K562 (cell line): ENCODE data around the gene ABCF3. TPM values are rescaled to one million over a fixed set of nuclear protein-coding genes. Genes with fewer than 3 reads are reported as not detected.
"Not testable (repeated sequence)": the region's sequence is repeated elsewhere in the genome, so short reads cannot be mapped to it uniquely, and the experiment has no call there.

Experiments
- ATAC-seq: fragments of 200-7000 bp; cut with Tn5 transposase; 3 replicates; pipeline ENCODE4 v1.9.1; 2020; ENCODE audit warnings: moderate library complexity
- BruUV-seq: library from RNA; stranded (reverse); fragments of 400-500 nt; replicated peaks from 2 replicates; lab custom pipeline; 2021; lab: Mats Ljungman, UMichigan
- CTCF ChIA-PET: fragments of 300-600 bp; formaldehyde crosslinking; extraction: SDS; loops from one replicate; lab custom pipeline; 2021; ENCODE audit warnings: low intra/inter-chr PET ratio; lab: Yijun Ruan, JAX
- POLR2A ChIA-PET: fragments of 300-600, 350-650 bp; sonication (Branson Sonifier 250); formaldehyde crosslinking; extraction: SDS; loops from one replicate; lab custom pipeline; 2021; ENCODE audit warnings: antibody characterized with exemption, inconsistent platforms; lab: Yijun Ruan, JAX
- DNase-seq, 4 experiments: peaks; one replicate each; pipeline versions ENCODE4 v3.0.0 to v3.0.0-alpha.2; 2011 to 2018; ENCODE audit warnings: low spot score in 3 of 4, mixed read lengths in 3 of 4; ENCODE audit errors: extremely low read depth in 1 of 4
- FAIRE-seq: peaks from 2 replicates; lab custom pipeline; 2011; peaks lifted over from hg19 to GRCh38; lab: Jason Lieb, UNC
- H2AFZ ChIP-seq: 2 replicates; pipeline ENCODE4 v1.6.0; 2011; ENCODE audit warnings: low read depth, low read length, control low read depth, inconsistent platforms
- H3K27ac ChIP-seq: fragments of 200-600 bp; 3 replicates; pipeline ENCODE4 v1.8.0; 2011; ENCODE audit warnings: low read depth, mild to moderate bottlenecking, control low read depth, inconsistent platforms, low read length, moderate library complexity, mixed read lengths; ENCODE audit errors: extremely low read depth
- H3K27me3 ChIP-seq, 2 experiments: fragments of 300-600 bp in 1 of 2; 2 replicates in 1 of 2; 3 replicates in 1 of 2; pipeline versions ENCODE4 v1.6.0 to v1.8.0; 2011; ENCODE audit warnings: inconsistent platforms in 2 of 2, low read length in 2 of 2, mild to moderate bottlenecking in 1 of 2, mixed read lengths in 1 of 2, moderate library complexity in 1 of 2; ENCODE audit not compliant: control insufficient read depth in 2 of 2, insufficient read depth in 2 of 2
- H3K36me3 ChIP-seq: fragments of 300-600 bp; 3 replicates; pipeline ENCODE4 v1.8.0; 2011; ENCODE audit warnings: mild to moderate bottlenecking, low read length, inconsistent platforms; ENCODE audit not compliant: control insufficient read depth, insufficient read depth
- H3K4me1 ChIP-seq, 2 experiments: fragments of 200-600 bp in 1 of 2; replicated peaks in 1 of 2; 2 replicates in 1 of 2; 3 replicates in 1 of 2; pipeline versions ENCODE4 v1.5.1 to v1.8.0; 2011; ENCODE audit warnings: inconsistent platforms in 2 of 2, low read length in 2 of 2, mild to moderate bottlenecking in 1 of 2, mixed read lengths in 1 of 2, moderate library complexity in 1 of 2; ENCODE audit not compliant: control insufficient read depth in 2 of 2, insufficient read depth in 2 of 2
- H3K4me2 ChIP-seq: 2 replicates; pipeline ENCODE4 v1.6.1; 2011; ENCODE audit warnings: low read length, control low read depth, inconsistent platforms, mixed read lengths; ENCODE audit not compliant: insufficient read depth
- H3K4me3 ChIP-seq: fragments of 200-600 bp; sonication (generic), shearing (Covaris generic); 2 replicates; pipeline ENCODE4 v1.5.1; 2016; ENCODE audit warnings: control low read depth, inconsistent platforms
- H3K79me2 ChIP-seq: fragments of 200-600 bp; 3 replicates; pipeline ENCODE4 v1.8.0; 2011; ENCODE audit warnings: low read length, inconsistent platforms; ENCODE audit not compliant: control insufficient read depth, insufficient read depth
- H3K9ac ChIP-seq, 2 experiments: 2 replicates each; pipeline versions ENCODE4 v1.6.0 to v1.6.1; 2011; ENCODE audit warnings: low read depth in 2 of 2, low read length in 2 of 2, control low read depth in 1 of 2, inconsistent platforms in 1 of 2, mild to moderate bottlenecking in 1 of 2, mixed read lengths in 1 of 2; ENCODE audit not compliant: insufficient read depth in 1 of 2
- H3K9me1 ChIP-seq: one replicate; pipeline ENCODE4 v1.6.0; 2011; ENCODE audit warnings: inconsistent platforms, mild to moderate bottlenecking, low read length, moderate library complexity; ENCODE audit not compliant: control insufficient read depth, insufficient read depth
- H3K9me3 ChIP-seq: replicated peaks from 2 replicates; pipeline ENCODE4 v1.5.1; 2011; ENCODE audit warnings: low read depth, low read length, inconsistent platforms; ENCODE audit not compliant: control insufficient read depth, insufficient read depth
- H4K20me1 ChIP-seq: replicated peaks from 2 replicates; pipeline ENCODE4 v1.6.1; 2011; ENCODE audit warnings: low read length, inconsistent platforms, mixed read lengths; ENCODE audit not compliant: control insufficient read depth, insufficient read depth
- EZH2 ChIP-seq: IDR thresholded peaks from 2 replicates; pipeline ENCODE4 v1.6.1; 2012; ENCODE audit warnings: low read depth, mild to moderate bottlenecking, inconsistent platforms, low read length, borderline replicate concordance
- POLR2A ChIP-seq: fragments of 450-650 bp; conservative IDR thresholded peaks from 2 replicates; pipeline ENCODE4 v1.6.1; 2016
- POLR2H ChIP-seq: IDR thresholded peaks from 2 replicates; pipeline ENCODE4 v1.6.1; 2016; ENCODE audit warnings: missing genetic modification characterization, low read depth, mild to moderate bottlenecking, control low read depth, missing compliant biosample characterization, moderate library complexity
- TOE1 ChIP-seq, 2 experiments: fragments of 450-650 bp in 1 of 2; sonication (generic) in 1 of 2; formaldehyde crosslinking in 1 of 2; IDR thresholded peaks; 2 replicates each; pipeline versions ENCODE4 v1.7.1 to v1.8.0; 2016 to 2022; ENCODE audit warnings: borderline replicate concordance in 2 of 2, mild to moderate bottlenecking in 2 of 2, antibody characterized with exemption in 1 of 2, inconsistent platforms in 1 of 2, low read depth in 1 of 2, missing genetic modification reagents in 1 of 2, moderate library complexity in 1 of 2
- ZNF3 ChIP-seq: fragments of 250-450 bp; sonication (Bioruptor Pico); IDR thresholded peaks from 2 replicates; pipeline ENCODE4 v1.5.0; 2021; ENCODE audit warnings: mild to moderate bottlenecking, moderate library complexity
- ZNF707 ChIP-seq: fragments of 250-450 bp; sonication (Bioruptor Pico); conservative IDR thresholded peaks from 2 replicates; pipeline ENCODE4 v1.8.0; 2022; ENCODE audit warnings: inconsistent platforms, mild to moderate bottlenecking, moderate library complexity
- WGBS: fragments of 100-300 bp; shearing (Covaris generic); methylation state at CpG from one replicate; pipeline ENCODE4 v1.1.6; 2016; ENCODE audit warnings: low coverage, mixed read lengths; ENCODE audit not compliant: insufficient coverage; ENCODE audit errors: missing lambda C conversion rate; 5-methylcytosine and 5-hydroxymethylcytosine counted together
- in situ Hi-C: fragments of 300-500 bp; cut with MboI; formaldehyde crosslinking; loops from 4 replicates; pipeline ENCODE4 v1.15.0; 2018; ENCODE audit warnings: inconsistent platforms, mixed read lengths
- intact Hi-C: fragments of 100-400 bp; cut with micrococcal nuclease; formaldehyde crosslinking; loops from 2 replicates; pipeline ENCODE4 v1.14.2; 2022
- polyA plus RNA-seq, 8 experiments: library from polyadenylated mRNA; depleted of rRNA in 4 of 8; stranded (reverse) in 5 of 8; unstranded in 3 of 8; fragments of >200 nt; fragmentation: Nextera tagmentation in 2 of 8; fragmentation: Illumina TruSeq in 1 of 8; extraction: Ambion mirVana in 2 of 8; extraction: Trizol in 1 of 8; gene quantifications; 2 replicates each; pipeline versions ENCODE4 v1.2.1 to v1.2.3, GENCODE V29; 2011 to 2014; ENCODE audit warnings: inconsistent platforms in 1 of 8, missing spikeins in 1 of 8
- total RNA-seq, 7 experiments: library from RNA; depleted of rRNA in 6 of 7; stranded (reverse); fragments of >200 nt in 6 of 7; fragmentation: Illumina TruSeq in 2 of 7; extraction: Trizol in 2 of 7; gene quantifications; 2 replicates each; pipeline versions ENCODE4 v1.2.1 to v1.2.3, GENCODE V29; 2011 to 2021; ENCODE audit warnings: low replicate concordance in 1 of 7
- TF ChIP-seq, protein P1 (sequence below), 3 experiments: fragments of 200-800 bp in 1 of 3; fragments of 250-450 bp in 1 of 3; fragments of 450-650 bp in 1 of 3; sonication (Bioruptor Pico) in 1 of 3; sonication (Bioruptor generic) in 1 of 3; formaldehyde crosslinking in 1 of 3; IDR thresholded peaks; 2 replicates each; pipeline versions ENCODE4 v1.6.1 to v1.8.0; 2016 to 2022; ENCODE audit warnings: mild to moderate bottlenecking in 2 of 3, missing genetic modification characterization in 2 of 3, missing compliant biosample characterization in 1 of 3, moderate library complexity in 1 of 3
- TF ChIP-seq, protein P2 (sequence below): fragments of 250-450 bp; sonication (Bioruptor Pico); IDR thresholded peaks from 2 replicates; pipeline ENCODE4 v1.9.0; 2021; ENCODE audit warnings: mild to moderate bottlenecking

ABCF3 gene
- total and polyA plus RNA-seq, 9 of the 15 experiments (the other 6 are each of a cell fraction or from before 2014, with no cell fraction given): 6.7 to 77.9 (median 45.1) TPM

DNA sequence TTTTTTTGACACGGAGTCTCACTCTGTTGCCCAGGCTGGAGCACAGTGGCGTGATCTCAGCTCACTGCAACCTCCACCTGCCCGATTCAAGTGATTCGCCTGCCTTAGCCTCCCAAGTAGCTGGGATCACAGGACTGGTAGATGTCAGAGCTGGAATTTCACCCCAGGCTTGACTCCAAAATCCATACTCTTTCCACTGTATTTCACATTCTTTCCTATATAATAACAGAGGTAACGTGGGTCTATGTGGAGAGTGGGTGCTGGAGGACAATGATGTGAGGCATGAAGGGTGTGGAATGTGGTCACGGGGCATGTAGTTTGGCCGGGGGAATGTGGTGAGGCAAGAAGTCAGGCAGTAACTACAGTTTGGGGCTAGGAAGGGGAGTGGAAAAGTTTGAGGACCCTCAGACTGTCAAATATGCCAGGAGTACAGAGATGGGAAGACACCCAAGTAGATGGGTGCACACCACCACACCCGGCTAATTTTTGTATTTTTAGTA lies 23.4 kb upstream of the ABCF3 start:
- POLR2A ChIA-PET: interaction anchor here (1.4 kb wide), 1 partner anchor 8 kb away, joined by 5 read pairs; no protein-coding TSS in a partner anchor
- H3K9me1 ChIP-seq, H3K9ac ChIP-seq, intact Hi-C loops, DNase-seq, H2AFZ ChIP-seq, H3K4me2 ChIP-seq, CTCF ChIA-PET, ATAC-seq, BruUV-seq, H3K9me3 ChIP-seq, in situ Hi-C loops, H3K27ac ChIP-seq, H4K20me1 ChIP-seq, H3K27me3 ChIP-seq, H3K4me3 ChIP-seq: not testable (repeated sequence)
- H3K4me1 ChIP-seq: peaks cover 8 to 13% of the 10 kb centered on the region in 2 experiments; a peak in 4 of 5 replicates
- 65% methylated on average over 8 of the region's 8 CpGs for WGBS
- peak; percentile 89 for FAIRE-seq
- peaks cover 62% of the 10 kb centered on the region; the same call in 2 of the 3 replicates for H3K36me3 ChIP-seq
- peaks cover 33% of the 10 kb centered on the region for H3K79me2 ChIP-seq

DNA sequence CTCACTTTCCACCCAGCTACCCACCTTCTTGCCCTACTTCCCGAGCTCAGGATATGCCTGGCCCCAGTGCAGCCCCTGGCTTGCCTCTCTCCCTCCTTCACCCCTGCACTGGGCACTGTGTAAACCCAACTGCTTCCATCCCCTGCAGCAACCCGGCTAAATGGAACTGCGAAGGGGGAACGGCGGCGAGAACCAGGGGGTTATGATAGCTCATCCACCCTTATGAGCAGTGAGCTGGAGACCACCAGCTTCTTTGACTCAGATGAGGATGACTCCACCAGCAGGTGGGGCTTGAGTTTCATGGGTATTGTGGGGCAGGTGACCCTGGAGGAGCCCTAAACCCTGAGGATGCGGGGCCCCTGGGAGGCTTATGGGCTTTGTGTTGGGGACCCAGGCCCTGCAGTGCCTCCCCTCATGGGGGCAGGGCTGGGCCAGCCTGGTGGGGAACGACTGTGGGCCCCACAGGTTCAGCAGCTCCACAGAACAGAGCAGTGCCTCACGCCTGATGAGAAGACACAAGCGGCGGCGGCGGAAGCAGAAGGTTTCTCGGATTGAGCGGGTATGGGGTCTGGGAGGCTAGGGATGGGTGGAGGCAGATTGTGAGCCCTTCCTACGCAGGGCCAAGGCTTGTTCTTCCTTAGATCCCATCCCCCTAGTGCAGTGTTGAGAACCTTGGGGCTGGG lies 21.2 kb upstream of the ABCF3 start:
- H3K9ac ChIP-seq: no peak overlapping the region
- no peak overlapping the region for H3K27ac ChIP-seq
- no peaks in the 10 kb centered on the region for H4K20me1 ChIP-seq
- DNase-seq (no peak), ATAC-seq (no peak), FAIRE-seq (no peak)
- H3K4me2 ChIP-seq: no peak overlapping the region
- H3K4me3 ChIP-seq: no peak overlapping the region
- POLR2A ChIA-PET: interaction anchor here (0.6 kb wide), 1 partner anchor 280 kb away, joined by 5 read pairs; the partner anchor contains the start of gene PARL
- peaks cover 19% of the 10 kb centered on the region for H3K79me2 ChIP-seq
- CTCF ChIA-PET: interaction anchor here (0.5 kb wide), 1 partner anchor 124 kb away, joined by 4 read pairs; no protein-coding TSS in a partner anchor
- H3K9me3 ChIP-seq: no peaks in the 10 kb centered on the region
- H2AFZ ChIP-seq: no peak overlapping the region
- peaks cover 80% of the 10 kb centered on the region; the same call in 2 of the 3 replicates for H3K36me3 ChIP-seq
- intact Hi-C loops (no loop called here), in situ Hi-C loops (no loop called here)
- BruUV-seq: no TSS peak
- H3K27me3 ChIP-seq: no peaks in the 10 kb centered on the region
- no peaks in the 10 kb centered on the region for H3K9me1 ChIP-seq
- 91% methylated on average over 10 of the region's 16 CpGs for WGBS
- peaks cover 7 to 8% of the 10 kb centered on the region in 2 experiments; a peak in 4 of 5 replicates for H3K4me1 ChIP-seq
- no peak for TF ChIP-seq EZH2
- TF ChIP-seq ZNF3: no peak
- no peak for TF ChIP-seq ZNF707 (CRISPR knock-in tag)
- TF ChIP-seq POLR2A: no peak
- TF ChIP-seq, protein P1, sequence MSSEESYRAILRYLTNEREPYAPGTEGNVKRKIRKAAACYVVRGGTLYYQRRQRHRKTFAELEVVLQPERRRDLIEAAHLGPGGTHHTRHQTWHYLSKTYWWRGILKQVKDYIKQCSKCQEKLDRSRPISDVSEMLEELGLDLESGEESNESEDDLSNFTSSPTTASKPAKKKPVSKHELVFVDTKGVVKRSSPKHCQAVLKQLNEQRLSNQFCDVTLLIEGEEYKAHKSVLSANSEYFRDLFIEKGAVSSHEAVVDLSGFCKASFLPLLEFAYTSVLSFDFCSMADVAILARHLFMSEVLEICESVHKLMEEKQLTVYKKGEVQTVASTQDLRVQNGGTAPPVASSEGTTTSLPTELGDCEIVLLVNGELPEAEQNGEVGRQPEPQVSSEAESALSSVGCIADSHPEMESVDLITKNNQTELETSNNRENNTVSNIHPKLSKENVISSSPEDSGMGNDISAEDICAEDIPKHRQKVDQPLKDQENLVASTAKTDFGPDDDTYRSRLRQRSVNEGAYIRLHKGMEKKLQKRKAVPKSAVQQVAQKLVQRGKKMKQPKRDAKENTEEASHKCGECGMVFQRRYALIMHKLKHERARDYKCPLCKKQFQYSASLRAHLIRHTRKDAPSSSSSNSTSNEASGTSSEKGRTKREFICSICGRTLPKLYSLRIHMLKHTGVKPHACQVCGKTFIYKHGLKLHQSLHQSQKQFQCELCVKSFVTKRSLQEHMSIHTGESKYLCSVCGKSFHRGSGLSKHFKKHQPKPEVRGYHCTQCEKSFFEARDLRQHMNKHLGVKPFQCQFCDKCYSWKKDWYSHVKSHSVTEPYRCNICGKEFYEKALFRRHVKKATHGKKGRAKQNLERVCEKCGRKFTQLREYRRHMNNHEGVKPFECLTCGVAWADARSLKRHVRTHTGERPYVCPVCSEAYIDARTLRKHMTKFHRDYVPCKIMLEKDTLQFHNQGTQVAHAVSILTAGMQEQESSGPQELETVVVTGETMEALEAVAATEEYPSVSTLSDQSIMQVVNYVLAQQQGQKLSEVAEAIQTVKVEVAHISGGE (CRISPR knock-in tag; IDR thresholded peaks at IDR 0.05): no peak
- TF ChIP-seq, protein P2, sequence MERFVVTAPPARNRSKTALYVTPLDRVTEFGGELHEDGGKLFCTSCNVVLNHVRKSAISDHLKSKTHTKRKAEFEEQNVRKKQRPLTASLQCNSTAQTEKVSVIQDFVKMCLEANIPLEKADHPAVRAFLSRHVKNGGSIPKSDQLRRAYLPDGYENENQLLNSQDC (CRISPR knock-in tag): no peak
- TF ChIP-seq TOE1 (IDR thresholded peaks at IDR 0.05; ENCODE audit: borderline replicate concordance): no peak
- no peak for TF ChIP-seq TOE1 (CRISPR knock-in tag; IDR thresholded peaks at IDR 0.05; ENCODE audit: borderline replicate concordance, low read depth)
- TF ChIP-seq POLR2H: no peak
